Stimulated activated CD4-positive, alpha-beta T cell treated with anti-CD3 and anti-CD28 coated beads, Interleukin-15, amount 100 ng/mL, for 1 hour (primary cell): ENCODE results near the gene C12orf56.
"Not testable (repeated sequence)": the region's sequence is repeated elsewhere in the genome, so short reads cannot be mapped to it uniquely, and the experiment has no call there.

Experiments
- DNase-seq, 2 donors: peaks; one replicate each; pipeline ENCODE4 v3.0.0-alpha.2; 2020; ENCODE audit warnings: low read depth in 1 of 2, low spot score in 1 of 2

Gene C12orf56

GRCh38 chr12:64385468-64385867, 5.1 kb downstream of the C12orf56 start:
- DNase-seq = no peak

GRCh38 chr12:64385019-64385418, 5.5 kb downstream of the C12orf56 start:
- no peak for DNase-seq

GRCh38 chr12:64383675-64384074, 6.9 kb downstream of the C12orf56 start:
- DNase-seq = no peak

GRCh38 chr12:64362721-64363305, 27.7 kb downstream of the C12orf56 start:
- no peak for DNase-seq

- not testable (repeated sequence) for DNase-seq
Measured at GRCh38 chr12:64361173-64361572, 29.4 kb downstream of the C12orf56 start.

GRCh38 chr12:64356209-64356608, 34.3 kb downstream of the C12orf56 start:
- DNase-seq = not testable (repeated sequence)

- no peak for DNase-seq
Measured at GRCh38 chr12:64352181-64352580, 38.4 kb downstream of the C12orf56 start.

GRCh38 chr12:64351265-64351664, 39.3 kb downstream of the C12orf56 start:
- no peak for DNase-seq

- no peak for DNase-seq
Measured at GRCh38 chr12:64347630-64348029, 42.9 kb downstream of the C12orf56 start.

GRCh38 chr12:64344631-64345030, 45.9 kb downstream of the C12orf56 start:
- DNase-seq = not testable (repeated sequence)

GRCh38 chr12:64340546-64340945, 50.0 kb downstream of the C12orf56 start:
- DNase-seq = not testable (repeated sequence)

GRCh38 chr12:64335886-64336466, 54.6 kb downstream of the C12orf56 start:
- DNase-seq = no peak

- no peak for DNase-seq
Measured at GRCh38 chr12:64332938-64333337, 57.6 kb downstream of the C12orf56 start.

GRCh38 chr12:64332296-64332695, 58.3 kb downstream of the C12orf56 start:
- DNase-seq = no peak

GRCh38 chr12:64329031-64329710, 61.4 kb downstream of the C12orf56 start:
- DNase-seq = not testable (repeated sequence)

- DNase-seq = no peak
Measured at GRCh38 chr12:64325055-64325454, 65.5 kb downstream of the C12orf56 start.

- DNase-seq = no peak
Measured at GRCh38 chr12:64323476-64324225, 66.9 kb downstream of the C12orf56 start.

- DNase-seq = no peak
Measured at GRCh38 chr12:64323006-64323405, 67.6 kb downstream of the C12orf56 start.

- DNase-seq = no peak
Measured at GRCh38 chr12:64320611-64321010, 69.9 kb downstream of the C12orf56 start.

- not testable (repeated sequence) for DNase-seq
Measured at GRCh38 chr12:64319540-64320225, 70.9 kb downstream of the C12orf56 start.

GRCh38 chr12:64318605-64319004, 72.0 kb downstream of the C12orf56 start:
- no peak for DNase-seq
